Epidermal melanocyte (primary cell): ENCODE results near the gene MSI2.
"Not testable (repeated sequence)": the region's sequence is repeated elsewhere in the genome, so short reads cannot be mapped to it uniquely, and the experiment has no call there.

Experiments used
- DNase-seq: peaks from one replicate; pipeline ENCODE4 v3.0.0; 2011; ENCODE audit warnings: low spot score; ENCODE audit not compliant: insufficient read length

The MSI2 gene

GRCh38 chr17:57289613-57290012, 33.3 kb downstream of the MSI2 start:
- DNase-seq = no peak

DNA sequence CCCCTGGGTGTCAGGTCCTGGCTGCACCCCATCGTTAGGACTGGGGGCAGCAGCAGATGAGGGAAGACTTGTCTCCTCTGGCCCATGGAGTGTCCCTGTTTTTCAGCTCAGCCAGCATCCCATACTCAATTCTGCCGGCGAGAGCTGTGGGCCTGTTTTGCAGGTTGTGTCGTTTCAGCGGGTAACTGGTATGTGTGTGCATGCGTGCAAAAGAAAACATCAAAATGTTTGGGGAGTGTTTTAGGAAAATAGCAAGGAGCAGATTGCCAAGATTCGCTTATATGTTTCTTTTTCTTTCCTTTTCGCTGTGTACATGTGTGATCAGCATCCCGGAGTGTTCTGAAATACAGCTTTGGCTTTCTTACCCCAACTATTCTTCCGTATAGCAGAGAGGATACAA, 34.7 kb downstream of the MSI2 start:
- no peak for DNase-seq

DNA sequence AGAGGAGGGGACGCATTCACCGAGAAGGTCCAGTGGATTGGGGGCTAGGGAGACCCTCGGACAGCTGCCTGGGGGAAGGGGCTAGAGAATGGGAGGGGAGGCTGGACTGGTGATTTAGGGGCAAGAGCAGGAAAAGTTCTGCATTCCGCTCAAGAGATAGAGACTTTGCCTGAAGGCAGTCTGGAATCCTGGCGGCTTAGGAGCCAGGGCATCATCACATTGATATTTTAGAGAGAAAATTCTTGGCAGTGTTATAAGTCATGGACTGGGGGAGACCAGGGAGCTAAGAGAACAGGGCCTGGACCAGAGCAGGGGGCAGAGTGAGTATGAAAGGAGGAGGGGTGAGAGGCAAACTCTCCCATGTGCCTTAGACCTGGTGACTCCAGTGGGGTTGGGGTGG, 35.8 kb downstream of the MSI2 start:
- no peak for DNase-seq

DNA sequence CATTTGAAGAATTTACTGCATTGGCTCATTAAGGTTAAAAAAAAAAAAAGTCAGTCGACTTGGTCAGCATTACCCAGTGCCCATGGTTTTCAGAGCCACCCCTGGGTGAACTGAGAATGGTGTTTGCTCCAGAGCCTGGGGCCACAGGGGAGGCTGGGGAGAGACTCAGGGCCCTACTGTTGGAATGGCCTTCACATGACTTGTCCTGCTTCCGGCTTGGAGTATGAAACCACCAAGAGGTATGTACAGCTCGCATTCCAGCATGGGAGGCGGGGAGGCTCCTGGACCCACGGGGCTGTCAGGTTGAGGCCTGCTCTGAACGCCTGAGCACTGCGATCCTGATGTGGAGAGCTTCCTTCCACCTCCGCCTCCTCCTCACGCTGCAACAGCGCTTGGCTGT, 36.8 kb downstream of the MSI2 start:
- DNase-seq = no peak

GRCh38 chr17:57294101-57294500, 37.8 kb downstream of the MSI2 start:
- DNase-seq = no peak

GRCh38 chr17:57294629-57295501, 38.5 kb downstream of the MSI2 start:
- DNase-seq = no peak

DNA sequence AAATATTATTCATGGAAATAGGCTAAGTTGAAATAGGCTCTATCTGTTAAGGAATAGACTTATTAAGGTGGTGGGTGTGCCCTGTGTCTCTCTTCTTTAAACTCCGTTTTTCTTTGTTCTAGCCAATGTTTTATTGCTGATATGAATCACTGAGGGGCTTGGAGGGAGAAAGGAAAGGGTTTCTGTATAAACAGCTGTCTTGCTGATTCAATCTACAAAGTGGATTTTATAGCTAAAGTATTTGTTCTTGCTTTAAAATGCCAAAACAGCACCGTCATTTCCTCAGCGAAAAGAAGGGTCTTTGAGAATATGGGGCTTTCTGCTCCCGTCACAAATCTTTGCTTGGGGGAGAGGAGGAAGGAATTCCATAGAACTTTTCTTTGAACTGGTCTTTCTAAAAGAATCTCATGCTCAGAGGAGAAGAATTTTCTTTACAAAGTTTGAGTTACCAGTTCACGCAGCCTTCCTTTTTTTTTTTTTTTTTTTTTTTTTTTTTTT, 39.3 kb downstream of the MSI2 start:
- peak; percentile 37 for DNase-seq

GRCh38 chr17:57296231-57296630, 39.9 kb downstream of the MSI2 start:
- DNase-seq = no peak

DNA sequence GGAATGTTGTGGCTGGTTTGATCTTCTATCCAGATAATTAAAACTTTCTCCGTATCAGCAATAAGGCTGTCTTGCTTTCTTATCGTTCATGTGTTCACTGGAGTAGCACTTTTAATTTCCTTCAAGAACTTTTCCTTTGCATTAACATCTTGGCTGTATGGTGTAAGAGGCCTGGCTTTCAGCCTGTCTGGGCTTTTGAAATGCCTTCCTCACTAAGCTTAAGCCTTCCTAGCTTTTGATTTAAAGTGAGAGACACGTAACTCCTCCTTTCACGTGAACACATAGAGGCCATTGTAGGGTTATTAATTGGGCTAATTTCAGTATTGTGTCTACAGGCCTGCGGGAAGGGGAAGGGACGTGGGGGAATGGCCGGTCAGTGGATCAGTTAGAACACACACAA, 42.9 kb downstream of the MSI2 start:
- no peak for DNase-seq

- DNase-seq = not testable (repeated sequence)
Observed at GRCh38 chr17:57300592-57300991, 44.3 kb downstream of the MSI2 start.

DNA sequence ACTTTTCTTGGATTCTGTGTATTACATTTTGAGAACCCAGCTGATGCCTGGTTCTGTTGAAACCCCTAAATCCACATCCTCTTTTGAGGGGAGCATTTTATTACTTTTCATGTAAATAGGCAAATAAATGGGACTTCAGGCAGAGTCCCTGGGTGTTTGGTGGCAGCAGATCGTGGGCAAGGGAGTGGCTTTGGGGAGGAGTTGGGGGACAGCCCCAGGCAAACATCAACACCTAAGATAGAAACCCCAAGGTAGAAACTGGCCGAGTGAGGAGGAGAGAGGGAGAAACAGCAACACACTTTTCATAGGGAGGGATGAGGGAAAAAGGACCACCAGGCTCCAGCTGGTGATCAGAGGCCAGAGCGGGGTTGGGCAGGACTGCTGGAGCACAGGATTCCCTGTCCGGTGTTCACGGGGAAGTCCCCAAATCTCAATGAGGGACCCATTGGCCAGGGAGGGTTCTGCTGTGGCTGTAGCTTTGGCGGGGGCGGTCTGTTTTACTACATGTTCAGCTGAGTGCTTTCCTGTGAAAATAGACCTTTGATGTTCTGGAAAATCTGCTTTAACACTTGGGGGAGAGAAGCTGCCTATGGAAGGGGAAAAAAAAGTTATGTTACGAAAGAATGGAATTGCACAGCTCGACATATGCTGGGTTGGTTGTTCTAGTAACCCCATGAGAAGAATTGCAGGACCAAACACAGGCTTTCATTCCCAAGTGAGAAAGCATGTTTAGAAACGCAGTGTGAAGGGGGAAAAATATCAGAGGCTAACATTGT, 46.6 kb downstream of the MSI2 start:
- DNase-seq = no peak

- no peak for DNase-seq
Observed at GRCh38 chr17:57305144-57305728, 48.9 kb downstream of the MSI2 start.

DNA sequence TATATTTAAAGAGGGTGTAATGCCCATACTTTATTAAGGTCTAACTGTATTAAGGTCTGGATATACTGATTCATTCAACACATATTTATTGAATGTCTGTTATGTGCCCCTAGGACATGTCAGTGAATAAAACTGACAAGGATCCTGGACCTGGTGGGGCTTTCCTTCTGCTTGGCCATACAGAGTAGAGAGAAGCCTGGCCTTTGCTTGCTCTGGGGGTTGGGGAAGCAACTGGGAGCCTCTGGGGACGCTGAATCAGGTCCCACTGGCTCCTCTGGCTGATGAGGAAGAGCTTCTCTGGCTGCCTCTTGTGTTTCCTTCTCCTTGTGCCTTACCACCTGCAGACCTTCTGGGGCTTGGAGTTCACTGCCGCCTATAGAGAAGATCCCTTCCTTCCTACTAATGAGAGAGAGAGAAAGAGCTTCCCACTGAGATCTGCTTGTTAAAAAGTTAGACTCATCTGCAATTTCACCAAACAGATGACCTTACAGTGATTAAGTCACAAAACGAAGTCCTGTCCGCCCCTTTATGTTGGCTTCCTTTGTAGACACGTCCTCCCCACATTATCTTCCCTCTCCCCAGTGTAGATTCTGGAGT, 49.7 kb downstream of the MSI2 start:
- DNase-seq = no peak

DNA sequence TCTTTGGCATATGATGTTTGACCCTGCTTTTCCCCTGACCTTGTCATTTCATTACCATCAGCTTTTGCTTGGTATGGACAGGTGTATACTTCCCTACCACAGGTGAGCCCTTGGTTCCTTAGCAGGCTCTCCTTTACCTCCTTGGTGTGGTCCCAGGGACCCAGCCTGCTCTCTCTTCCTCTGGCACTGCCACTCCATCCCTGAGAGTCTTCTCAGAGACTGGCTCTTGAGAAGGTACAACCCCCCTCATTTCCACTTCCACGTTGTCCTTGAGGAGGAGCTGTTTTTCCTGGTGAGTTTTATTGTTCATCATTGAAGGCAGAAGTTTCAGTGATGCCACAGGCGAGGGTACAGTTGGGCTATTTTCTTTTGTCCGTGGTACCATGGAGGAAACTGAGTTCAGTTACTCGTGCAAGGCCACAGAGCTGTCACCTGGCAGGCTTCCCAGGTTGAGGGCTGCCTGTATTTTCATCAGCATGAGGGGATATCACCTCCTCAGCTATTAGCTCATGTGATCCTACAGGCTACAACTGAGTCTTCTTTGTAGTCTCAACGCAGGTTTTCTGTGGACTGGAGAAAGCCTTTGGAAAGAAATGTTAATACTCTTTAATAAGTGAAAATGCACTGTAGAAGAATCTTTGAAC, 52.3 kb downstream of the MSI2 start:
- DNase-seq = no peak

DNA sequence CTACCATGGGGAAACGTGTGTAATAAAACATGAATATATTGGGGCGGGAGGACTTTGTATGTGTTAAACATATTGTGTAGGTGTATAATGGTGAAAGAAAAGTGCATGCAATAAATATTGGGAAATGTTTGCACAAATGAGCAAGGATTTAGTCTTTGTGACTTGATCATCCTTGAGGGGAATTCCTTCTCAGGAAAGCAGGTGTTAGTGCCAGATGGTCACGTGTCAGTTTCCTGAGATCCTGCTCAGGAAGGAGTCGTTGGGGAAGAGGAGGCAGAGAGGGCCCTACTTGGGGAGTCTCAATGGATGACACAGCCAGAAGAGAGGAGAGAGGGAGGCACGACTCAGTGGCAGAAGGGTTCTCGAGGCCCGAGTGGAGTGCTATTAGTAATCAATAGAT, 53.2 kb downstream of the MSI2 start:
- DNase-seq = no peak

- no peak for DNase-seq
Observed at GRCh38 chr17:57311281-57312216, 55.2 kb downstream of the MSI2 start.

DNA sequence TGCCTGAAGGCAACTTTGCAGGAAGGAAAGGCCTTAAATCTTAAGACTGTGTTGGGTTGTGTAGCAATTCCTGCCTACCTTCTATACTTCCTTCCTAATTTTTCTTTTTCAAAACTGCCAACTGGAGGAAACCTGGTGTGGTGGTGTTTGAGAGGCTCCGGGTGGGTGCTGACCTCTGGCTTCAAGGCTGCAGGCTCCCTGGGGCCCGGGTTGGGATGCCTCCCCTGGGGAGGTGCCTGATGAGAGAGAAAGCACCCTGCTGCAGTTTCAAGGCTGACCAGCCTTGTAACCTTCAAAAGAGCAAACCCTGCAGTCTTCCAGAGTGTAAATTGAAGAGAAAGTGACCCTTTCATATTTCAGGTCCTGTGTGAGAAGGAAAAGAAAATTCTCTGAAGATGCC, 55.9 kb downstream of the MSI2 start:
- DNase-seq = no peak

DNA sequence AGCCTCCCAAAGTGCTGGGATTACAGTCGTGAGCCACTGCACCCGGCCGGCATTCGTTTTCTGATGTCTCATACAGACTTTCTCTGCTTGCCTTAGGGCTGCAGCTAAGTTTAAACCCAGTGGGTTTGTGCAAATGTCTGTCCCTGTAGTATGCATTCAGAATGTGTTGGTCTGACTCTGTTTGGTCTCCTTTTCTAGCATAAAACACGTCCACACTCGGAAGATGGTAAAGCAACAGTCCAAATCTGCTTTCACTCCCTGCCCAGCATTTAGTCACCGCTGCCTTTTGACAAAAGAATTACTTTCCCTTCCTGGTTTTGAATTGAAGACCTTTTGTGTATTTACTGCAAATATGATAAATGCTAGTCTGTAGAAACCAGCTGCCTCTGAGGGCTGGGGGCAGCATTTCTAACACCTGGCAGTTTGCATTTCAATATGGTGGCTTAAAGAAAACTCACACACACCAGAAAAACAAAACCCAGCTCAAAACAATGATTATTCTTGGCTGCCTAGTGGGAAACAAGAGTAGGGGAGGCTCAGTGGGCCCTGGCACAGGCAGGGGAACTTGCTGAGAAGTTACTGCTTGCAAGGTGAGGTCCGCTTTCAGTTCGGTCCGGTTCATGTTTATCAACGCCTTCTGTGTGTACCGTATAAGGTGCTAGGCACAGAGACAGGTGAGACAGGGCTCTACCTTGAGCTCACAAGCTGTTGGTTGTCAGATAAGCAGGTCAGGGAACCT, 56.9 kb downstream of the MSI2 start:
- no peak for DNase-seq
